Mesenteric fat pad (tissue), 1 donor: ENCODE results near the gene TRDN. TPM values are rescaled to one million over a fixed set of nuclear protein-coding genes. Genes with fewer than 3 reads are reported as not detected.
"Not testable (repeated sequence)": the region's sequence is repeated elsewhere in the genome, so short reads cannot be mapped to it uniquely, and the experiment has no call there.

Experiments
- DNase-seq: peaks from one replicate; pipeline ENCODE4 v3.0.0-alpha.2; 2020; ENCODE audit warnings: low spot score
- total RNA-seq: library from RNA; stranded (reverse); fragmentation: NEBNext Ultra II Directional; extraction: Animal tissue kit (Norgen Biotek cat#: 25700); gene quantifications from one replicate; pipeline ENCODE4 v1.2.1, GENCODE V29; 2021
- donor health status: DM: yes; HTN: yes; CAD: no.

TRDN gene
- total RNA-seq, 1 donor from 2014 or later, result 0.77 TPM

DNA sequence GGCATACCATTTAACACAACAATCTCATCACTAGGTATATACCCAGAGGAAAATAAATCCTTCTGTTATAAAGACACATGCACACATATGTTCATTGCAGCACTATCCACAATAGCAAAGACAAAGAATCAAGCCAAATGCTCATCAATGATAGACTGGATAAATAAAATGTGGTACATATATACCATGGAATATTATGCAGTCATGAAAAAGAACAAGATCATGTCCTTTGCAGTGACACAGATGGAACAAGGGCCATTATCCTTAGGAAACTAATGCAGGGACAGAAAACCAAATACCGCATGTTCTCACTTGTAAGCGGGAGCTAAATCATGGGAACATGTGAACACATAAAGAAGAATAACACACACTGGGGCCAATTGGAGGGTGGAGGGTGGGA lies 322.3 kb downstream of the TRDN start:
- not testable (repeated sequence) for DNase-seq

DNA sequence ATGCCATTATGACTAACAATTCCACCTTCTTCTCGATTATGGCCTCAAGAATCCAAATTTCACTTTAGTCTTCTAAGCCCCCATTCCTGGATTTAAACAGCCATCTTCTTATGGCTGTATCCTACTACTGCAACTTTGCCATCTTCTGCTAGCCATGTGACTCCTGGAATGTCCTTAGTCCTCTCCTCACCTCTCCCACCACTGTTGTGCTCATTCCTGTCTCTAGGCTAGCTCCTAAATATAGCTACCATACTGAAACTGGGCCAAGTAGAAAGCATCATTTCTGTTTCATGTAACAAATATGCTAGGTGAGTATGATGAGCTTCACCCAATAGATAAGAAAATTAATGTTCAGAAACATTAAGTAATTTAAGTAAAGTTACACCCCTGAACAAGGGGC lies 327.6 kb downstream of the TRDN start:
- DNase-seq, result no peak

DNA sequence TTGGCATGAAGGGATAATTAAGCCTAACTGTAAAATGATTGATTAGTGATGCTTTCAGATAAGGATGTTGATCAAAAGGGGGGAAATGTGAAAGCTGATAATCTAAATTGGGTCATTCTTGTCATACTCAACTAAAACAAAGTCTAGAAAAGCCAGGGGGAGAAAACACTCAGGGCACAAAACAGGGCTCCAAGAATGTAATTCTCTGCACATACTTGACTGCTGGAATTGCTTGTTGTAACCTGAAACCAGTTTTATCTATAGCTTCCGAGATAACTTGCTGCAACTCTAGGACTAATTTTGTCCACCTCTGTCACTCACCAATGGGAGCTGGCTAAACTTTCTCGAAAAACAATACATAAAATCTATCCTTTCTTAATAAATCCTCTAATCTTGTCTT lies 330.4 kb downstream of the TRDN start:
- DNase-seq, result no peak

DNA sequence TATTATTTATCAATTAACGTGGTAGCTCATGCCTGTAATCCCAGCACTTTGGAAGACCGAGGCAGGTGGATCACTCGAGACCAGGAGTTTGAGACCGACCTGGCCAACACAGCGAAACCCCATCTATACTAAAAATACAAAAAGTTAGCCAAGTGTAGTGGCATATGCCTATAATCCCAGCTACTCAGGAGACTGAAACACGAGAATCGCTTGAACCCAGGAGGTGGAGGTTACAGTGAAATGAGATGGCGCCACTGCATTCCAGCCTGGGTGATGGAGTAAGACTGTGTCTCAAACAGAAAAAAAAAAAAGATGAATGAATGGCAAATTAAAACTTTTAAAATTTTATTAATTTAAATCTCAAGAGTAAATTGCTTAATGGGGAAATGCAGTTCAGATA lies 341.1 kb downstream of the TRDN start:
- DNase-seq, result no peak

DNA sequence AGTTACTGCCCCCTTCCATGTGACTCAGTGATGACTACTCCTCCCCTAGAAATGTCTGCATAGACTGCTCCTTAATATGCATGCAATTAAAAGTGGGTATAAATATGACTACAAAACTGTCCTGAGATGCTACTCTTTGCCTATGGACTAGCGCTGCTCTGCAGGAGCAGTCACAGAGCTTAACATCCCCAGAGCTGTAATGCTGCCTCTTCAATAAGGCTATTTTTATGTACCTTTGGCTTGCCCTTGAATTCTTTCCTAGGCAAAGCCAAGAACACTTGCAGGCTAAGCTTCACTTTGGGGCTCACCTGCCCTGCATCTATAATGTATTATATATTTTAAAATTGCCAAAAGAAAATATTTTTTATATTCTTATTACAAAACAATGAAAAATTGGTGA lies 341.6 kb downstream of the TRDN start:
- no peak for DNase-seq

DNA sequence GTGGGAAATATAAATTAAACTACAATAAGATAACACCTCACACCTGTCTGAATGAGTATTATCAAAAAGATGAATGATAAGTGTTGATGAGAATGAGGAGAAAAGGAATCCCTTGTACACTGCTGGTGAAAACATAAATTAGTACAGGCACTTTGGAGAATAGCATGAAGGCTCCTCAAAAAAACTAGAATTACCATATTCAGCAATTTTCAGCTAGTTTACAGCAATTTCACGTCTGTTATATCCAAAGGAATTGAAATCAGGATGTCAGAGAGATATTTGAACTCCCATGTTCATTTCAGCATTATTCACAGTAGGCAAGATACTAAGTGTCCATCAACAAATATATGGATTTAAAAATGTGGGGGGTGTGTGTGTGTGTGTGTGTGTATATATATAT lies 348.1 kb downstream of the TRDN start:
- no peak for DNase-seq

DNA sequence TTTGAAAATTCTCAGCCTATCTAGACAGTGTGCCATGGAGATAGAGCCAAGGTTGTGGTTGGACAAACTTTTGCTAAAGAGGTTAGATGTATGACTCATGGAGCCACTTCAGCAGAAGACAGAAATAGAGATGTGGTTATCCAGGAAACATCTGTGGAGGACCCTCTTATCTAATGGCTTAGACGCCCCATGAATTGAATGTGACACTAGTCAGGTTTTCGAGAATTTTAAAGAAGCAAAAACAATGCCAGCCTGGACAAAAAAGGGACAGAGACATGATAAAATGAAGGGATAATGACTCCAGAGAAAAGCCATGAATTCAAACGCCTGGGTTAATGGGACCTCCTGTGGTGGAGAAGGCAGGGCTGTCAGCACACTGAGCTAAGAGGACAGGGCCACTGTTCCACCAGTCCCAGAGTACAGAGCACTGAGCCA lies 360.2 kb downstream of the TRDN start:
- DNase-seq, result no peak

DNA sequence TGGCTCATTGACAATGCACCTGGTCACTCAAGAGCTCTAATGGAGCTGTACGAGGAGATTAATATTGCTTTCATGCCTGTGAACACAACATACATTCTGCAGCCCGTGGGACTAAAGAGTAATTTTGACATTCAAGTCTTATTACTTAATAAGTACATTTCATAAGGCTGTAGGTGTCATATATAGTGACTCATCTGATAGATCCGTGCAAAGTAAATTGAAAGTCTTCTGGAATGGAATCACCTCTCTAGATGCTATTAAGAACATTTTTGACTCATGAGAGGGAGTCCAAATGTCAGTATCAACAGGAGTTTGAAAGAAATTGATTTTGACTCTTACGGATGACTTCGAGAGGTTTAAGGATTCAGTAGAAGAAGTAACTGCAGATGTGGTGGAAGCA lies 372.8 kb downstream of the TRDN start:
- DNase-seq, result no peak

DNA sequence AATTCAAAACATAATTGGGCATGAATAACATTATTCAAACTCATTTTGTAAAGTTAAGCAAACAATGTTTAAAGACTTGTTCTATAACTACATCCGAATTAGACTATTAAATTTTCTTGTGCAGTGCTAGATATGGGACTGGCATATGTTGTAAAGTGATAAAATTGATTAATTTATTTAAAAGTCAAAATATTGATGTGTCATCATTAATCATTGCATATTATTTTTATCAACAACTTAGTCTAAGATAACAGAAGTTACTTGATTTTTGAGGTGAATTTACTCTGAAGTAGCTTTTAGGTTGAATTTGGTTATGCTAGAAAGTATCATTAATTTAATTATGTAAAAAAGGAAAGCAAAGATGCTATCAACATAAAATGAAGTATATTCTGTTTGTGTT lies 396.1 kb downstream of the TRDN start:
- no peak for DNase-seq

DNA sequence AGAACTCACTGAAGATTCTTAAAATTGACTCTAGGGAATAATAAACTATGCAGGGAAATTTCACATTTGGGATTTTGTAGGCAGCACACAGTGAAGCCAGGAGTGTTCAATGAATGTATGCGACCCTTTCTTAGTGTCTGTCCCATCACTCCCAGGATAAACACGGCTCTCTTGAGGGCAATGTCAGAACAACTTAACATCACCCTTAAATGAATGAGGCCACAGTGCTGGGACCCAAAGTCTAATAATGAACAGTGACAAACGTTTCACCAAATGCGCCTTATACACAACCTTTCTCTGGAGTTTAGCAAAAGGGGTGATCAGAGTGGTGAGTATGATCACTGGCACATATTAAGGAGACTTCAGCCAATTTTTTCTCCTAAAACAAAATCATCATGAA lies 403.4 kb downstream of the TRDN start:
- no peak for DNase-seq

DNA sequence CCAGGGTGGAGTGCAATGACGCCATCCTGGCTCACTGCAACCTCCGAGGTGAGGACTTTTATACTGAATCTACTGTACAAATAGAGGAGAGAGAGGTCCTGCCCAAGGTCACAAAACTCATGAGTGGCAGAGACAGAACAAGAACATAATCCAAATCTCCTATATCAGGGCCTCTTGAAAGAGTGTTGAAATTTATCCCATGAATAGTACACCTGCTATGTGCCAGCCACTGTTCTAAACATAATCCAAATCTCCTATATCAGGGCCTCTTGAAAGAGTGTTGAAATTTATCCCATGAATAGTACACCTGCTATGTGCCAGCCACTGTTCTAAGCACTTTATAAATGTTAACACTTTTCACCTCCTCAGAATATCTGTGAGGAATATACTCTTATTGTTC lies 409.0 kb downstream of the TRDN start:
- not testable (repeated sequence) for DNase-seq

DNA sequence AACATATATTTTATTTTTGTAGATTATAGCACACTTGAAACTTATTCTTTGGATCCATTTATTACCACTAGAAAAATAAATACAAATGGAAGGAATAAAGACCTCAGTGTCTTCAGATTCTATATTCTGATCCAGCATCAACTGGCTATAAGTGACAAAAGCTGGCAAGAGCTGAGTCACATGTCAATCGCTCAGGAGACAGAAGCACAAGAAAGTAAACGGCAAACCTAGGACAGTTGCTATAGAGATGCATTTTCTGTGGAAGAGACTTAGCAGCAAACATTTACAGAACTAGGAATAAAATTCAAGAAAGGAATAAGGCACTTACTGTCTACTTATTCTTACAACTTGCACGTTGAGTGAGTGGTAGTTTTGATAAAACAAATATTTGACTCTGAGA lies 410.4 kb downstream of the TRDN start:
- DNase-seq, result no peak

DNA sequence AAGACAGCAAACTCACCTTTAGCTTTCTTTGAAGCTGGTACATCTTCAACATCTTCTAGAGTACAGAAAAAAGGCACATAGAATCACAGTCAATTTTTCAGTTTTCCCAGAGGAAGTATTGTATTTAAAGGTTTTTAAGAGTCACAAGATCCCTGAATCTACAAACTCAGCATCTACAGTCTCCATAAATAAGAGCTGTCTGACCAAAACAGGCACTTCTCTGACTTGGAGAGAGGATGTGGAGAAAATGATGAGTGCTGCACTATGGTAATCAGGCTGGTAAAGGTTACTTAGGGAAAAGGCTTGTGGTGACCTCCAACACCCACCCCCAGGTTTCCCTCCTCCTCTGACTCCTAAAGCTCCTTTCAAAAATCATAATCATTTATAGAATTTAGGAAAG lies 412.7 kb downstream of the TRDN start:
- no peak for DNase-seq

DNA sequence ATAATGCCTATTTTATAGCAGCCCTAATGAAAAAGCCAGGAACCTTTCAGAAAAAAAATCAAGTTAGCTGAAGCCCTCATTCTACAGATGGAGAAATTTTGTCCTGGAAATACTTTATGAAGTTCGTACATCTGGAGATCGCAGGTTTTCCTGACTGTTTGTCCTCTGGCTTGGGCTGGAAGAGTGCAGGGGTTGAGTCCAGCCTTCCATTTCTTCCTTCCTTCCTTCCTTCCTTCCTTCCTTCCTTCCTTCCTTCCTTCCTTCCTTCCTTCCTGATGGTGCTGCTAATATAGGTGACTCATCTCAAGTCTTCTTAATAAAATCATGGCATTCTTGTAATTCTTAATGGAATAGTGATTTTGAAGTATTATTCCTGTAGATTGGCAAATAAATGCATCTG lies 413.3 kb downstream of the TRDN start:
- no peak for DNase-seq

DNA sequence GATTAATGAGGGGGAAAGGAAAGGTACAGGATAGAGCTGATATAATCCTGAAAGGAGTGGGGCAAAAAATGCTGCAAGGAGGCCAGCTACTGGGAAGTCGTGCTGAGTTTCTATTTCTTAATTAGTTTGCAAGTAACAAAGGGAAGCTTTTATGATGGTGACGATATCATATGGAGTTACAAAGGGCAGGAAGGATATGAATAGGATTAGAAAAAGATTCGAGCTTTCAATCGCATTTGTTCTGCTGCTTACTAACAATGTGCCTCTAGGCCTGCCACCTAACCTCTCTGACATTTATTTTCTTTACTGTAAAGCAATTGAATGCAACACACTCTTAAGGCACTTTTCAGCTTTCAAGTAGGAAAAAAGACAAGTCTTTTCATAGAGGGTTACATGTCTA lies 421.5 kb downstream of the TRDN start:
- DNase-seq, result no peak

DNA sequence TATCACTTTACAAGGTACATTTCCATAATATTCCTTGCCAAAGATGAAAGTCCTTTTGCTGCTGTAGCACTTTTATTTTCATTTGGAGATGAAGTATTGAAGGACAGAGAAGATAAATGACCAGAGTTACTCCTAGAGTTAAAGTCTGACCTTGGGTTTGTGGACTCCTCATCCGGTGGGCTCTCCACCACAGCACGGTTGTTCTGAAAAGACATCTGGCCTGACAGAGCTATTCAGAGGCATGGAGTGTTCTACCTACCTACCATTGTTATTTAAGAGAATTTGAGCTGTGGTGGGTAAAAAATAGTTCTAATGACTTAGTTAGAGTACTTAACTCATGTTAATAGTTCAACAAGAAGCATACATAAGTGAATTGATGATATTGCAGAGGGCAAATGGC lies 422.3 kb downstream of the TRDN start:
- DNase-seq, result no peak

DNA sequence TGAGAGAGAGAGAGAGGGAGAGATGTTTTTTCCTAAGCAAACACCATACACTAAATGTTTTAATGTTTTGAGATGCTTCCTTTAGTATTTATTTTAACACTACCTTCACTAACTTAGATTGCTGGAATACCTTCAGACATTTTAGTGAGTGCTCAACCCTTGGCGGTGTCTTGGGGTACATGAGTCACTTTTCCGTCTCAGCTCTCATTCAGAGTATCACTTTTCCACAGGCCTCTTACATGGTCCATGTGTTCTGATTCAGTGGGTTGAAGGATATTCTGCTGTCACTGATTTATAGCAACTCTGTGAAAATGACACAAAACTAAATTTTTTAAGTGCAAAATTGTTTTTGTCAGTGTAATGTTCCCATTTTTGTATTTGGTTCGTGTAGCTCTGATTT lies 422.8 kb downstream of the TRDN start:
- no peak for DNase-seq

DNA sequence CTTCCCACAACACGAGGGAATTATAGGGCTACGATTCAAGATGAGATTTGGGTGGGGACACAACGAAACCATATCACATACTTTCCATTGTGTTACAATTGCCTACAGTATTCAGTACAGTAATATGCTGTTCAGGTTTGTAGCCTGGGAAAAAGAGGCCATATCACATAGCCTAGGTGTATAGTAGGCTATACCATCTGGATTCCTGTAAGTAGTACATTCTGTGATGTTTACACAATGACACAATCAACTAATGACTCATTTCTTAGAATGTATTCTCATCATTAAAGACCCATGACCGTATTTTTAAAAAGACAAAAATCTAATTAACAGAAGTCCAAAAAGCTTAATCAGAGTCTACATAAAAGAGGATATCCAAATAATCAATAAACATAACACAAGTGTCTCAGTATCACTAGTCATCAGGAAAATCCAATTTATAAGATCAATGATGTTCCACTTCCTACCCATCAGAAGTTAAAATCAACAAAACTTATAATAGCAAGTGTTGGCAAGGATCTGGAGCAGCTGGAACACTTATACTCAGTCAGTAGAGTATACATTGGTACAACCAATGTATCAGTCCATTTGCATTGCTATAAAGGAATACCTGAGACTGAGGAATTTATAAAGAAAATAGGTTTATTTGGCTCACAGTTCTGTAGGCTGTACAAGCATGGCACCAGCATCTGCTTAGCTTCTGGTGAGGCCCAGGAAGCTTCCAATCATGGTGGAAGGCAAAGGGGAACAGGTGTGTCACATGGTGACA lies 424.8 kb downstream of the TRDN start:
- DNase-seq, result no peak

DNA sequence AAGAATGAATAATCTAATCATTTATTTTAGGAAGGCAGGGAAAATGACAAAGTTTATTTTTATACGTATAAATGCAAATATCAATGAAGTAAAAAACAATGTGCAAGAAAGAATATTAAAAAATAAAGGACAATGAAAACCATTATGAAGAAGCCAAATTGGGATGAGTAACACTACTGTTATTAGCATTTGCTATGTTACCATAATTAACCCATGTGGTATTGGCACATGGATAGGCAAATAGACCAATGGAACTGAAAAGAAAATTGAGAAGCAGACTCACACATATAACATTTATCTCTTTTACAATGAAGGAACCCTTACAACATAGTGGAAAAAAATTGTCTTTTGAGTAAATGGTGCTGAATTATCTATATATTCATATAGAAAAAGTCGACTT lies 426.1 kb downstream of the TRDN start:
- no peak for DNase-seq

DNA sequence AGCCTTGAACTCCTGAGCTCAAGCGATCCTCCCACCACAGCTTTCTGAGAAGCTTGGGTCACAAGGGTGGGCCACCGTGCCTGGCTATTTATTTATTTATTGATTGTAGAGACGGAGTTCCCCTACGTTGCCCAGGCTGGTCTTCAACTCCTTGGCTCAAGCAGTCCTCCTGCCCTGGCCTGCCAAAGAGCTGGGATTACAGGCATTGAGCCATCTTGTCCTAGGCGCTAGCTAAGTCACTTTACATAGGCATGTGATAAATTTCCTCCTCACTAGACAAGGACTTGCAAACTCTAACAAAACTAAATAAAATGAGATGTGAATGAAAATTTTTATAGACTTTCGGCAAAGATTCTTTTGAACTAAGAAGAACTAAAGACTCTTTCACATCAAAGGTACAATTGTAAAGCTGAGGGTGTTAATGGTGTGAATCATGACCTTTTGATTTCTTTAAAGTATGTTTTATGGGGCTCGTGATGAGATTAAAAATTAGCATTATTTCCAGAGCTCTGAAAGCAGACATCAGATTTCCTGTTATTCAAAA lies 428.7 kb downstream of the TRDN start:
- DNase-seq, result no peak

DNA sequence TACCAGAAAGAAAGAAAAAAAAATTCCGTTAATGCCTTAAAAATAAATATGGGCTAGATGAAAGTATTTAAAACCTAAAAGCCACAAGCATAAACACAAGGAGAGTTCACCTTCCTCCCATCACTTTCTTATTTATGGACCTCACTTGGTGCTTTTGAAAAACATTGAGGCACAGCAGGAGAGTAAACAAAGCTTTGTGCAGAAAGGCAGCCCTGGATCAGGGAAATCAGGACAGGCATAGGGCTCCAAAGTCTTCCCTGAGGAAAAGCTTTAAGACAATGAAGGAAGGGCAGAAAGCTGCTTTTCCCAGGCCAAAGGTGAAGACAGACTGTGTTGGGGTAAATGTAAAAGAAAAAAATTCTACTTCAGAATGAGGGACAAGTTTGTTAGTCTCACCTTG lies 432.8 kb downstream of the TRDN start:
- DNase-seq, result no peak

DNA sequence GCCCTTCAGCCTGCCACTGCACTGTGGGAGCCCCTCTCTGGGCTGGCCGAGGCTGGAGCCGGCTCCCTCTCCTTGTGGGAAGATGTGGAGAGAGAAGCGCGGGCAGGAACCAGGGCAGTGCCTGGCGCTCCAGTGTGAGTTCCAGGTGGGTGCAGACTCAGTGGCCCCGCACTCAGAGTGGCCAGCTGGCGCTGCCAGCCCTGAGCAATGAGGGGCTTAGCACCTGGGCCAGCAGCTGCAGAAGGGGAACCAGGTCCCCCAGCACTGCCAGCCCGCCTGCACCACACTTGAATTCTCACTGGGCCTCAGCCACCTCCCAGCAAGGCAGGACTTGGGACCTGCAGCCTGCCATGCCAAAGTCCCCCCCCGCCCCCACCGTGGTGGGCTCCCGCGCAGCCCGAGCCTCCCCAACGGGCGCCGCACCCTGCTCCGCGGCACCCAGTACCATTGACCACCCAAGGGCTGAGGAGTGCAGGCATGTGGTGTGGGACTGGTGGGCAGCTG lies 434.8 kb downstream of the TRDN start:
- no peak for DNase-seq

DNA sequence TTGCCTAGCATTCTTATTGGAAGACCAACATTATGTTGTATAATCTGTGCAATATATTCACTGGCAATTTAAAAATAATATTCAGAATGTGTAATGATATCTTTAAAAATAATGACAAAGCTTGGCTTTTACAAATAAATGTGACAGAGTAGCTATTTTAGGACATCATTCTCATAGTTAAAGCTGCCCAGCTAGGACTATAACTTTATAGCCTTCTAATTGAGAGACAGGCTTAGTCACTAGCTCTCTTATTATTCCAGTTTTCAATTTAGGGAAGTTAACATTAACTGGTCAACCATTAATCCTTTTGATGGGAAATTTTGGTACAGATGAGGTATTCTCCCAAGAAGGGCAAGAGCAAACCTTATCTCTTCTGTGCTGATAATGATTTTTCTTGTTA lies 443.5 kb downstream of the TRDN start:
- DNase-seq, result no peak
